ENCODE data around the gene HIVEP1.
"Not testable (repeated sequence)": the region's sequence is repeated elsewhere in the genome, so short reads cannot be mapped to it uniquely, and the experiment has no call there.

Gene HIVEP1

DNA sequence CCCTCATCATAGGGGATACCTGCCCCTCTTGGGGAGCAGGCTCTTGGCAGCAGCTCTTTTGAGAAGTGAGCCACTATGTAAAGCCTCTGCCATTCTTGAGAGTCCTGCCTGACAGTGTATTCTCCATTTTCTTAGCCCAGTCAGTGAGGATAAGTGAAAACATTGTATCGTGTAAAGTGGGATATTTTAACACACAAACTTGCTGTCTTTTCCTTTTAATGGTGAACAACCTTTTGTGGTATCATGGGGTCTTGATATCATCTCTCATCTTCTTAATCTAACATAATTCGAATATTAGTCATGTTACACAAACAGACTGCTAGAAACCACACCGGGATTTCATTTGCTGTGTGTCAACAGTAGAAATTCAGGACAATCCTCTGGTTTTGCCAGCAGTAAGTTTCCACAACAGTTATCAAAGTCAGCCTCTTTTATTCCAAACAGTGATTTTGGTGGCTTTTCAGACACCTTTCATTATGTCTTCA lies 136.2 kb downstream of the HIVEP1 start:
- TF ChIP-seq, protein P1, sequence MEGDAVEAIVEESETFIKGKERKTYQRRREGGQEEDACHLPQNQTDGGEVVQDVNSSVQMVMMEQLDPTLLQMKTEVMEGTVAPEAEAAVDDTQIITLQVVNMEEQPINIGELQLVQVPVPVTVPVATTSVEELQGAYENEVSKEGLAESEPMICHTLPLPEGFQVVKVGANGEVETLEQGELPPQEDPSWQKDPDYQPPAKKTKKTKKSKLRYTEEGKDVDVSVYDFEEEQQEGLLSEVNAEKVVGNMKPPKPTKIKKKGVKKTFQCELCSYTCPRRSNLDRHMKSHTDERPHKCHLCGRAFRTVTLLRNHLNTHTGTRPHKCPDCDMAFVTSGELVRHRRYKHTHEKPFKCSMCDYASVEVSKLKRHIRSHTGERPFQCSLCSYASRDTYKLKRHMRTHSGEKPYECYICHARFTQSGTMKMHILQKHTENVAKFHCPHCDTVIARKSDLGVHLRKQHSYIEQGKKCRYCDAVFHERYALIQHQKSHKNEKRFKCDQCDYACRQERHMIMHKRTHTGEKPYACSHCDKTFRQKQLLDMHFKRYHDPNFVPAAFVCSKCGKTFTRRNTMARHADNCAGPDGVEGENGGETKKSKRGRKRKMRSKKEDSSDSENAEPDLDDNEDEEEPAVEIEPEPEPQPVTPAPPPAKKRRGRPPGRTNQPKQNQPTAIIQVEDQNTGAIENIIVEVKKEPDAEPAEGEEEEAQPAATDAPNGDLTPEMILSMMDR (IDR thresholded peaks at IDR 0.05; ENCODE audit: borderline replicate concordance, control extremely low read depth, extremely low read depth, insufficient read depth, missing control alignments) = no peak

GRCh38 chr6:12148841-12149240 lies 136.7 kb downstream of the HIVEP1 start:
- DNase-seq (ENCODE audit: low spot score) = no peak
- in situ Hi-C loops (cut with MboI; ENCODE audit: low sequenced_read_pairs, unreplicated experiment) = no loop called here
- TF ChIP-seq, protein P1 (IDR thresholded peaks at IDR 0.05; ENCODE audit: borderline replicate concordance, control extremely low read depth, extremely low read depth, insufficient read depth, missing control alignments) = no peak

More for the DNA sequence above, 136.2 kb downstream of the HIVEP1 start:
- no peak for DNase-seq (ENCODE audit: low spot score)
- in situ Hi-C loops (cut with MboI; ENCODE audit: low sequenced_read_pairs, unreplicated experiment) = no loop called here

GRCh38 chr6:12149944-12150510 lies 137.9 kb downstream of the HIVEP1 start:
- in situ Hi-C loops (cut with MboI; ENCODE audit: low sequenced_read_pairs, unreplicated experiment) = loop anchor here (10.0 kb wide), 1 partner anchor 125 kb away; no protein-coding TSS in a partner anchor
- TF ChIP-seq, protein P1 (IDR thresholded peaks at IDR 0.05; ENCODE audit: borderline replicate concordance, control extremely low read depth, extremely low read depth, insufficient read depth, missing control alignments) = no peak

GRCh38 chr6:12150812-12151432 lies 138.8 kb downstream of the HIVEP1 start:
- TF ChIP-seq, protein P1 (IDR thresholded peaks at IDR 0.05; ENCODE audit: borderline replicate concordance, control extremely low read depth, extremely low read depth, insufficient read depth, missing control alignments) = peak; percentile 42
- in situ Hi-C loops (cut with MboI; ENCODE audit: low sequenced_read_pairs, unreplicated experiment) = loop anchor here (10.0 kb wide), 1 partner anchor 124 kb away; no protein-coding TSS in a partner anchor
- DNase-seq (ENCODE audit: low spot score) = no peak

More at GRCh38 chr6:12149944-12150510, 137.9 kb downstream of the HIVEP1 start:
- no peak for DNase-seq (ENCODE audit: low spot score)

- TF ChIP-seq, protein P1 (IDR thresholded peaks at IDR 0.05; ENCODE audit: borderline replicate concordance, control extremely low read depth, extremely low read depth, insufficient read depth, missing control alignments) = no peak
- no peak for DNase-seq (ENCODE audit: low spot score)
- in situ Hi-C loops (cut with MboI; ENCODE audit: low sequenced_read_pairs, unreplicated experiment) = loop anchor here (10.0 kb wide), 1 partner anchor 123 kb away; no protein-coding TSS in a partner anchor
Observed at GRCh38 chr6:12151433-12151820, 139.3 kb downstream of the HIVEP1 start.

DNA sequence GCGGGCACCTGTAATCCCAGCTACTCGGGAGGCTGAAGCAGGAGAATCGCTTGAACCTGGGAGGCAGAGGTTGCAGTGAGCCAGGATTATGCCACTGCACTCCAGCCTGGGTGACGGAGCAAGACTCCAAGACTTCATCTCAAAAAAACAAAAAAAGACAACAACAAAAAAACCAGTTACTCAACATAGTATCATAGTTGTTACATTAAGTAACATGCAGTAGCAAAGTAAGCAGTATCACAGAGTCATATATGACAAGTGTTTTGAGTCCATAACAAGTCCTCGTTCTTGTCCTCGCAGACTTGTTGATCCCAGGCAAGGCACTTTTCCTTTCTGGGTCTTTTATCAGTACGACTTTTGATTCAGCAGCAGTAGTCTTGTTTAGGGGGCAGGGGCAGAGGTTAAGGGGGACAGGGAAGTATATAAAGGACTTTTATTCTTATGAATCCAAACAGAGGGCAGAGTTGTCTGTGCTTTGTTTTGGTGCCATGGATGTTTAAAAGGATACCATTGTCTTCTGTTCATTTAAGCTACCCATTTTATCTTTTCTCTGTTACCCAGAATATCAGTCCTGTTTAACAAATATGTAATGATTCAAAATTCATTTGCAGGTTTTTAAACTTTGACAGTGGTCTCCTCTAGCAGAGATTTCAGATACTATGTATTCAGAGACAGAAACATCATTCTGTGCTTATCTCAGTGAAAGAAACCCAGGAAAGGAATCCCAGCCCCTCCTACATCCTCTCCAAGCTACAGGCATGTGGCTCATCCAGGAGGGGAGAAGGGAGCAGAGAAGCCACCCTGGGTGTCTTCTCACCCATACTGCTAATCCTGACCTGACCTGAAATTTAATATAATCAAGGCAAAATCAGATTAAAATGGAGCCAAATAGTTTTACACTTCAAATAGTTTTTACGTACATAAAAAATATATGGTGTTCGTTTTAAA lies 140.2 kb downstream of the HIVEP1 start:
- in situ Hi-C loops (cut with MboI; ENCODE audit: low sequenced_read_pairs, unreplicated experiment) = loop anchor here (10.0 kb wide), 1 partner anchor 123 kb away; no protein-coding TSS in a partner anchor
- TF ChIP-seq, protein P1 (IDR thresholded peaks at IDR 0.05; ENCODE audit: borderline replicate concordance, control extremely low read depth, extremely low read depth, insufficient read depth, missing control alignments) = no peak
- no peak for DNase-seq (ENCODE audit: low spot score)

DNA sequence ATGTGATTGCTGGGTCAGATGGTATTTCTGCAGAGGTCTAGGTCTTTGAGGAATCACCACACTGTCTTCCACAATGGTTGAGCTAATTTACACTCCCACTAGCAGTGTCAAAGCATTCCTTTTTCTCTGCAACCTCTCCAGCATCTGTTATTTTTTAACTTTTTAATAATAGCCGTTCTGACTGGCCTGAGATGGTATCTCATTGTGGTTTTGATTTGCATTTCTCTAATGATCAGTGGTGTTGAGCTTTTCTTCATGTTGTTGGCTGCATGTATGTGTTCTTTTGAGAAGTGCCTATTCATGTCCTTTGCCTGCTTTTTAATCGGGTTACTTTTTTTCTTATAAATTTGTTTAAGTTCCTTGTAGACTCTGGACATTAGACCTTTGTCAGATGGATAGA lies 143.7 kb downstream of the HIVEP1 start:
- in situ Hi-C loops (cut with MboI; ENCODE audit: low sequenced_read_pairs, unreplicated experiment) = loop anchor here (10.0 kb wide), 1 partner anchor 119 kb away; no protein-coding TSS in a partner anchor
- DNase-seq (ENCODE audit: low spot score) = not testable (repeated sequence)
